Mucosa of descending colon (tissue), 3 donors: ENCODE data around the gene C1orf94. TPM values are rescaled to one million over a fixed set of nuclear protein-coding genes. Genes with fewer than 3 reads are reported as not detected.

ENCODE experiments used
- ATAC-seq: fragments of 200-7000 bp; cut with Tn5 transposase; one replicate; pipeline ENCODE4 v1.9.1; 2020; ENCODE audit warnings: mild to moderate bottlenecking, moderate library complexity
- DNase-seq, 3 donors: peaks; one replicate each; pipeline ENCODE4 v3.0.0-alpha.2; 2020
- H3K36me3 ChIP-seq: fragments of 200-600 bp; one replicate; pipeline ENCODE4 v1.8.0; 2021; ENCODE audit warnings: low read depth, mild to moderate bottlenecking
- H3K4me1 ChIP-seq: fragments of 200-600 bp; one replicate; pipeline ENCODE4 v1.8.0; 2021; ENCODE audit warnings: low read depth, mild to moderate bottlenecking
- H3K4me3 ChIP-seq: fragments of 200-600 bp; one replicate; pipeline ENCODE4 v1.8.0; 2021; ENCODE audit warnings: mild to moderate bottlenecking
- H3K9me3 ChIP-seq: fragments of 200-600 bp; one replicate; pipeline ENCODE4 v1.8.0; 2021; ENCODE audit warnings: mild to moderate bottlenecking
- intact Hi-C, 2 donors: fragments of 100-400 bp; cut with DNase I in 1 of 2; cut with micrococcal nuclease in 1 of 2; formaldehyde crosslinking; loops; one replicate each; pipeline versions ENCODE4 v1.11.0 to v1.11.1; 2022; cut with DNase I, micrococcal nuclease
- total RNA-seq, 3 donors: library from RNA; stranded (reverse); fragmentation: NEBNext Ultra II Directional in 2 of 3; extraction: Animal tissue kit (Norgen Biotek cat#: 25700) in 2 of 3; gene quantifications; one replicate each; pipeline versions ENCODE4 v1.2.1 to v1.2.4, GENCODE V29; 2021 to 2023
- TF ChIP-seq, protein P1 (sequence below): fragments of 200-600 bp; IDR thresholded peaks from one replicate; pipeline ENCODE4 v1.8.0; 2022; ENCODE audit warnings: antibody characterized with exemption, mild to moderate bottlenecking
- donor health status: DM: no; HTN: no; CAD: no; lungs with moderate emphysema.
- donor health status: DM: no; HTN: no; CAD: no.
- donor health status: DM: no; HTN: yes; CAD: no.

The C1orf94 gene
- total RNA-seq, 3 donors from 2014 or later, result not detected

DNA sequence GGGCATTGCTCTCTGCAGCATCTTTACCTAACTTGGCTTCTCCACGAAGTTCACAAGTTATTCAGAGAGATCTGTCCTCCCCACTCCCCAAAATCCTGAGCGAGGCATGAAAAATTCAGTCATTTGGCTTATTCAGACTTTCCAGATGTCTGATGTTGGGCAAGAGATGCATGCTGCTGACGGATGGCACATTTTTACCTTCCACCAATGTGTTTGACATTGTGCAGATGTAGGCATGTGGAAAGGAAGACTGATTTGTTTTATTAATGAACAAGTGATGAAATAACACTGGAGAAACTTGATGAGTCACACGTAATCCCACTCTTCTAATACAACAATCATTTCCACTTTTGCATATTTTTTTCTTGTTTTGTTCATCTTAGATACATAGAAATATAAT is 86.7 kb downstream of the C1orf94 start:
- no peak for ATAC-seq
- Histone ChIP-seq H3K36me3 (no peaks in the 10 kb centered on the region), H3K9me3 (no peaks in the 10 kb centered on the region), H3K4me3 (no peak overlapping the region), H3K4me1 (no peaks in the 10 kb centered on the region)
- TF ChIP-seq, protein P1, sequence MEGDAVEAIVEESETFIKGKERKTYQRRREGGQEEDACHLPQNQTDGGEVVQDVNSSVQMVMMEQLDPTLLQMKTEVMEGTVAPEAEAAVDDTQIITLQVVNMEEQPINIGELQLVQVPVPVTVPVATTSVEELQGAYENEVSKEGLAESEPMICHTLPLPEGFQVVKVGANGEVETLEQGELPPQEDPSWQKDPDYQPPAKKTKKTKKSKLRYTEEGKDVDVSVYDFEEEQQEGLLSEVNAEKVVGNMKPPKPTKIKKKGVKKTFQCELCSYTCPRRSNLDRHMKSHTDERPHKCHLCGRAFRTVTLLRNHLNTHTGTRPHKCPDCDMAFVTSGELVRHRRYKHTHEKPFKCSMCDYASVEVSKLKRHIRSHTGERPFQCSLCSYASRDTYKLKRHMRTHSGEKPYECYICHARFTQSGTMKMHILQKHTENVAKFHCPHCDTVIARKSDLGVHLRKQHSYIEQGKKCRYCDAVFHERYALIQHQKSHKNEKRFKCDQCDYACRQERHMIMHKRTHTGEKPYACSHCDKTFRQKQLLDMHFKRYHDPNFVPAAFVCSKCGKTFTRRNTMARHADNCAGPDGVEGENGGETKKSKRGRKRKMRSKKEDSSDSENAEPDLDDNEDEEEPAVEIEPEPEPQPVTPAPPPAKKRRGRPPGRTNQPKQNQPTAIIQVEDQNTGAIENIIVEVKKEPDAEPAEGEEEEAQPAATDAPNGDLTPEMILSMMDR, result no peak
- intact Hi-C loops, result no loop called here
- no peak for DNase-seq

DNA sequence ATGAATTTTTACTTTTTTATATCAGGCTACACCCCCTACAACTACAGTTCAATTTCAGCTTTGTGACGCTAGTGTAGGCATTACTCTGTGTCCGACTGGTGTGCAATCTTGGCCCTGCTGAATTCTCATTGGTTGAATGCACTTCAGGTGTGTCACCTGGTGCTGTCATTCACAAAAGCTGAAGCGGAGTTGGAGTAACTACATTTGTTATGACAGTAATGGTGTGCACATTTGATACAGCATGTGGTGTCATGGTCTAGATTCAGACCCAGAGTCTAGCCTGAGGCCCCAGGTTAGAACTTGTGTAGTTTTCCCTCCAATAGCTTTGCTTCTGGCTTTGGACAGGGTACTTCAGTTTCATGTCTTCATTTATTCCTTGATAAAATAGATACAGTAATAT is 88.7 kb downstream of the C1orf94 start:
- intact Hi-C loops, result no loop called here
- ATAC-seq, result no peak
- TF ChIP-seq, protein P1, result no peak

DNA sequence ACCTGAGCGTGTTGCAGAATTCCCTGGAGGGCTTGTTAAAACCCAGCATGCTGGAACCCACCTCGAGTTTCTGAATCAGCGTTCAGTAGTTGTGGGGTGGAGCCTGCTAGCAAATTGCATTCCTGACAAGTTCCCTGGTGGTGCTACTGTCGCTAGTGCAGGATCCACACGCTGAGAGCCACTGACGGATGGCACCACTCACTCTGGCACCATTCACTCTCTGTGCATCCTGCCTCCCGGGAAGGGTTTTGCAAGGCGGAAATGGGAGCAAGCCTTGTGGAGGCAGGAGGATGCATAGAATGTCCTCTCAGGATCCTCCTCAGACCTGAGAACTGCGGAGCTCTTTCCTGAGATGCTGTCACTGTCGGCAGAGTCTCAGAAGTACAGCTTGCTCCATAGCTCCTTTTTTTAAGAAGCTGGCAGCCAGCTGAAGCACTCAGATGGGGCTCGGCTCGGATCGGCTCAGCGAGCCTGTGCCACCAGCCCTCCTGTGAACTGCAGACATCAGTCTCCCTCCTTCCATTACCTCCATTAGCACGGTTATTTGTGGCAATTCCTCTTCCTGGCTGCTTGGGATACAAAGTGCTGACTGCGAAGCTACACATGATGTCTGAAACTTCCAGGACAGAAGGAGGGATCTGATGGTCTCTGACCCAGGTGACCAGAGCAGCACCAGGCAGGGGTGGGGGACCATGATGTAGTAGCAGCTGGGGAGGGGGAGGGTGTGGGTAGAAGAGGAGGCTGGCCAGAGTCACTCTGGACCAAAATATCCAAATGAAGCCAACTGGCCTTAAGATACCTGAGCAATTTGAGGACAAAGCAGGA is 89.6 kb downstream of the C1orf94 start:
- no peak overlapping the region for H3K4me3 ChIP-seq
- H3K4me1 ChIP-seq, result no peaks in the 10 kb centered on the region
- TF ChIP-seq, protein P1, result no peak
- ATAC-seq (no peak), DNase-seq (no peak)
- H3K9me3 ChIP-seq, result no peaks in the 10 kb centered on the region
- no peaks in the 10 kb centered on the region for H3K36me3 ChIP-seq
- intact Hi-C loops, result no loop called here

More for the DNA sequence above, 88.7 kb downstream of the C1orf94 start:
- Histone ChIP-seq H3K4me1 (no peaks in the 10 kb centered on the region), H3K4me3 (no peak overlapping the region), H3K9me3 (no peaks in the 10 kb centered on the region), H3K36me3 (no peaks in the 10 kb centered on the region)
- DNase-seq, result no peak

GRCh38 chr1:34267326-34267725 is 90.6 kb downstream of the C1orf94 start:
- no peaks in the 10 kb centered on the region for H3K9me3 ChIP-seq
- no peaks in the 10 kb centered on the region for H3K36me3 ChIP-seq
- TF ChIP-seq, protein P1, result no peak
- intact Hi-C loops, result no loop called here
- H3K4me1 ChIP-seq, result no peaks in the 10 kb centered on the region
- no peak overlapping the region for H3K4me3 ChIP-seq
- DNase-seq (no peak), ATAC-seq (no peak)

GRCh38 chr1:34268311-34268954 is 91.7 kb downstream of the C1orf94 start:
- intact Hi-C loops, result no loop called here
- TF ChIP-seq, protein P1, result no peak
- no peaks in the 10 kb centered on the region for H3K4me1 ChIP-seq
- no peak overlapping the region for H3K4me3 ChIP-seq
- no peaks in the 10 kb centered on the region for H3K36me3 ChIP-seq
- H3K9me3 ChIP-seq, result no peaks in the 10 kb centered on the region
- no peak for DNase-seq
- no peak for ATAC-seq

Other genes starting within 250 kb of the C1orf94 start
- under 1 TPM; 0.12 to 0.41 (median 0.28) TPM for gene CSMD2, start 11.7 kb upstream of the C1orf94 start, total RNA-seq